Muscle layer of colon (tissue), 2 donors: ENCODE measurements around the gene HMMR.
A peak's percentile ranks its signal among the peaks of the same experiment; 100 is the strongest.
"Not testable (repeated sequence)": the region's sequence is repeated elsewhere in the genome, so short reads cannot be mapped to it uniquely, and the experiment has no call there.

ENCODE experiments used
- H3K27ac ChIP-seq: one replicate; pipeline ENCODE4 v1.7.0; 2013; ENCODE audit warnings: low read depth, mild to moderate bottlenecking, low read length, moderate library complexity
- H3K27me3 ChIP-seq, 2 donors: one replicate each; pipeline ENCODE4 v1.7.0; 2013; ENCODE audit warnings: low read length in 2 of 2, mild to moderate bottlenecking in 2 of 2; ENCODE audit not compliant: insufficient read depth in 2 of 2, control insufficient read depth in 1 of 2
- H3K36me3 ChIP-seq: one replicate; pipeline ENCODE4 v1.7.0; 2013; ENCODE audit warnings: mild to moderate bottlenecking, low read length; ENCODE audit not compliant: insufficient read depth
- H3K4me1 ChIP-seq: one replicate; pipeline ENCODE4 v1.7.0; 2013; ENCODE audit warnings: mild to moderate bottlenecking, low read length; ENCODE audit not compliant: insufficient read depth
- H3K4me3 ChIP-seq, 2 donors: one replicate each; pipeline ENCODE4 v1.7.0; 2013; ENCODE audit warnings: low read length in 2 of 2, low read depth in 1 of 2, mild to moderate bottlenecking in 1 of 2, moderate library complexity in 1 of 2
- H3K9ac ChIP-seq: one replicate; pipeline ENCODE4 v1.7.0; 2013; ENCODE audit warnings: low read length
- H3K9me3 ChIP-seq: one replicate; pipeline ENCODE4 v1.7.0; 2013; ENCODE audit warnings: mild to moderate bottlenecking, low read length
- donor health status: abdominal sarcoma.
- donor health status: Adenocarcinoma of cecum.

HMMR gene

DNA sequence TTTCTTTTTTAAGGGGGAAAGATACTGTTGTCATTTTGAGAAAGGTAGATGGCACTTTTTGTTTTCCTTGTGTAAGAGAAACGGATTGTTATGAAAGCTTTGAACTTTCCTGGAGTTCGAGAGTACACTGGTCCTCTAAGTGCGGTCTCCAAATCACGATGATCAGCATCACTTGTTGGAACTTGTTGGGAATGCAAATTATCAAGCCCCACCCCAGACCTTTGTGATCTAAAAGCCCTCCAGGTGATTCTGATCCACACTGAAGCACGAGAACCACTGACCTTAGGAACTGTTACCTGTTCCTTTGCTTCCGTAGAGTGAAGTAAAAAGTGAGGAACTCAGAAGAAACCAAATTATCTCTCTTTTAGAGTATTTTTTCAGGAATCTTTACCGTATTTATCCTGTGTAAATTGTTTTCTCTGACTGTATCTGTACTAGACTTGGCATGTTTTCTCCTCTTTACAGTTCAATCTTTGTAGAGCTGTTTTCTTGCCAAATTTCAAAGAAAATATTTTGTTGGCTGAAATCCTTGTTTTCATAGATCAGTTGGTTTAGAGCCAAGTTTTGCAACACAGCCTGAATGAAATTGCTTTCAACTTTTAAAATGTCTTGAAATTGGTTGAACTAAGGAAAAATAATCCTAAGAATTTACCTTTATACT lies 49.0 kb downstream of the HMMR start:
- H3K27me3 ChIP-seq, result no peaks in the 10 kb centered on the region
- H3K27ac ChIP-seq, result no peak overlapping the region
- H3K36me3 ChIP-seq, result peaks cover 18% of the 10 kb centered on the region
- peak overlapping the region; percentile 22 for H3K9ac ChIP-seq
- H3K4me3 ChIP-seq, result peak overlapping the region in 1 of 2 donors; percentile 28
- no peaks in the 10 kb centered on the region for H3K9me3 ChIP-seq
- H3K4me1 ChIP-seq, result peaks cover 41% of the 10 kb centered on the region

DNA sequence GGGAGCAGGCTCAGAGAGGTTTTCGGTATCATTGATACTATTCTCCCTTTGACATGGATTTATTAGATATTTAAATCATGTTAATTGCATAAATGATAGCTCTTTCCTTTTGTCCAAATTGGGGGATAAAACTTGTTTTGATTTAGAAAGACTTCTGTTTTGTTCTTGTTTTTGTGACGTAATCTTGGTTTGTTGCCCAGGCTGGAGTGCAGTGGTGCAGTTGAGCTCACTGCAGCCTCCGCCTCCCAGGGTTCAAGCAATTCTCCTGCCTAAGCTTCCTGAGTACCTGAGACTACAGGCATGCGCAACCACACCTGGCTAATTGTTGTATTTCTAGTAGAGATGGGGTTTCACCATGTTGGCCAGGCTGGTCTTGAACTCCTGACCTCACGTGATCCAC lies 52.1 kb downstream of the HMMR start:
- Histone ChIP-seq H3K9ac (no peak overlapping the region), H3K4me1 (peaks cover 39% of the 10 kb centered on the region), H3K27me3 (no peaks in the 10 kb centered on the region), H3K36me3 (peaks cover 45% of the 10 kb centered on the region), H3K27ac (no peak overlapping the region), H3K4me3 (no peak overlapping the region), H3K9me3 (no peaks in the 10 kb centered on the region)

DNA sequence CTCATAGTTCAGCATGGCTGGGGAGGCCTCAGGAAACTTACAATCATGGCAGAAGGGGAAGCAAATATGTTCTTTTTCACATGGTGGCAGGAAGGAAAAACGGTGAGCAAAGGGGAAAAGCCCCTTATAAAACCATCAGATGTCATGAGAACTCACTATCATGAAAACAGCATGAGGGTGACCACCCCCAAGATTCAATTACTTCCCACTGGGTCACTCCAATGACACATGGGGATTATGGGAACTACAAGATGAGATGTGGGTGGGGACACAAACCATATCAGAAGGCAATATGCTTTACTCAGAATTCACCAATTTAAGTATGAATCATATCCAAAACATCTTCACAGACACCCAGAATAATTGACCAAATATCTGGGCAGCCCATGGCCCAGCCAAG lies 64.7 kb downstream of the HMMR start:
- H3K9ac ChIP-seq, result no peak overlapping the region
- no peak overlapping the region for H3K27ac ChIP-seq
- no peaks in the 10 kb centered on the region for H3K27me3 ChIP-seq
- H3K4me3 ChIP-seq, result no peak overlapping the region
- no peaks in the 10 kb centered on the region for H3K9me3 ChIP-seq
- no peaks in the 10 kb centered on the region for H3K36me3 ChIP-seq
- no peaks in the 10 kb centered on the region for H3K4me1 ChIP-seq

DNA sequence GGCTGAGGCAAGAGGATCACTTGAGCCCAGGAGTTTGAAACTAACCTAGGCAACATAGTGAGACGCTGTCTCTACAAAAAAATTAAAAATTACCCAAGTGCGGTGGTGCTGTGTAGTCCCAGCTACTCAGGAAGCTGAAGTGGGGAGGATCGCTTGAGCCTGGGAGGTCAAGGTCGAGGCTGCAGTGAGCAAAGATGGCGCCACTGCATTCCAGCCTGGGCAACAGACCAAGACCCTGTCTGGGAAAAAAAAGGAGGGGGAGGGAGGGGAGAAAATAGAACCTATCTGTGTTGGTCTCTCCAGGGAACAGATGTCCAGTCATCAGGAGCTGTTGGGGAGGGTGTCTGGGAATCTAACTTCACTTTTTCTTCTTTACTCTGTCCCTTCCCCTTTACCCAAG lies 69.3 kb downstream of the HMMR start:
- no peak overlapping the region for H3K4me3 ChIP-seq
- H3K4me1 ChIP-seq, result no peaks in the 10 kb centered on the region
- no peak overlapping the region for H3K9ac ChIP-seq
- H3K27me3 ChIP-seq, result no peaks in the 10 kb centered on the region
- H3K27ac ChIP-seq, result no peak overlapping the region
- H3K9me3 ChIP-seq, result no peaks in the 10 kb centered on the region
- no peaks in the 10 kb centered on the region for H3K36me3 ChIP-seq

DNA sequence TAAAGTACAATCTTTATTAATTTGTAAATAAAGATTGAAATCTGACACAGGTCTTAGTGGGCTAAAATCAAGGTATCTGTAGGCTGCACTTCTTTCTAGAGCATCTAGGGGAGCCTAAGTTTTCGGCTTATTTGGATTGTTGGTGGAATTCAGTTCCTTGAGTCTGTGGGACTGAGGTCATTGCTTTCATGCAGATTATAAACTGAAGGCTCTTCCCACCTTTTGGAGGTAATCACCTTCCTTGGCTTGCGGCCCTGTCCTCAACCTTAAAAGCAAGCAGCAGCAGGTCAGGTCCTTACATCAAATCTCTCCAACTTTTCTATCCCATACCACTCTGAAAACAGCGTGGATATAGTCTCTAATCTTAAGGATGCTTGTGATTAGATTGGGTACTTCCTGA lies 70.8 kb downstream of the HMMR start:
- H3K27ac ChIP-seq, result no peak overlapping the region
- H3K4me3 ChIP-seq, result no peak overlapping the region
- H3K9ac ChIP-seq, result no peak overlapping the region
- no peaks in the 10 kb centered on the region for H3K36me3 ChIP-seq
- H3K9me3 ChIP-seq, result no peaks in the 10 kb centered on the region
- no peaks in the 10 kb centered on the region for H3K4me1 ChIP-seq
- H3K27me3 ChIP-seq, result no peaks in the 10 kb centered on the region

DNA sequence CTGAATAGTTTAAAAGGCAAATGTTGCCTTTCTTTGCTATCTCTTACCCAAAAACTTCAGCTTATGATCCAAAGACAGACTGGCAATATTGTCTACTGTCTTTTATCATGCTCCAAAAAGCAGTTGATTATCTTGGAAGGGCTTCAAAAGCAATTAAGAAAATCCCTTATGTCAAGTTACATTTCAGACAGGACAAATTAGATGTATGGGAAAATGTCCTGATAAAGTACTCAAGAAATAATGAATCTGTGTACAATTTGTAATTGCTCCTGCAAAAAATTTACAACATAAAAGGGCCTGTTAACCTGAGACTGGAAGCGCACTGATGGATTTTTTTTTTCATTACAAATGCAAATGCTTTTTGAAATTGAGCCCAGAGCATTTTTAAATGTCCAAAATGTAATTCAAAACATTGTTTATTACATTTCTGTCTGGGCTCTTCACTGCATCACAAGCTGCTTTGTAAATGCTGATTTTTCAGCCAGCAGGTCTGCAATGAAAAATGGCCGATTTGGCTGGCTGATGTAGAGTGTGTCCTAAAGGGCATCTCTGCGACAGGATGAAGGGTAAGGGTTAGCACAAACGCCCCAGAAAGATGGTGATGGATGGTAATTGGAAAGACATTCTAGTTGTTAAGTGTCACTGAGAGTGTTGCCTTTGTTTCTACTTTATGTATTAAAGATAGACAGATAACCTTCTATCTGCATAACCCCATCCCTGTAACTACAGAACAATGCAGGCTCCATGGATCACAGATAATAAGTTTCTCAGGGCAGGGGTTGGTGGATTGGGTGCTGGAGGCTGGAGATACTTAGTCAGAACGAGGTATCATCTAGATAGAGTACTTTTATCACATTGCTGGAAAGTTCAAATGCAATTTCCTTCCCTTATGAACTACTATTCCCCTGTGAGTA lies 72.0 kb downstream of the HMMR start:
- Histone ChIP-seq H3K9me3 (no peaks in the 10 kb centered on the region), H3K27ac (no peak overlapping the region), H3K9ac (no peak overlapping the region), H3K4me3 (no peak overlapping the region), H3K36me3 (no peaks in the 10 kb centered on the region), H3K4me1 (no peaks in the 10 kb centered on the region), H3K27me3 (no peaks in the 10 kb centered on the region)

DNA sequence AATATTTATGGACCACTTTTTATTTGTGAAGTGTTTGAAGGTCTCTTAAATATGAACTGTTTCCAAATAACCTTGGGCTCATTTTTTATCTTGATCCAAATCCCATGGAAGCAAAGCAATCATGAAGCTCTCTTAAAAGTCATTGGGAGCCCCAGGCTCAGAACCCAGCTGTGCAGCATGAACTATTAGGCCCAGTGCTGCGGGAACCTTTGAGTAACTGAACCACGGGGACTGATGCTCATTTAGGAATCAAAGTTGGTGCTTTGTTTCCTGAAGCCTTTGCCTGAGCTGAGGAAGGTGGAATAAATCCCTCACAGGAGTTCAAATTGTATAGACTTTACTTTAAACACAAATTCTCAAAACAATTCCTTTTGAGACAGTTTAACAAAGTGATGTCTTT lies 72.8 kb downstream of the HMMR start:
- H3K9me3 ChIP-seq, result no peaks in the 10 kb centered on the region
- H3K27ac ChIP-seq, result no peak overlapping the region
- no peaks in the 10 kb centered on the region for H3K4me1 ChIP-seq
- no peak overlapping the region for H3K4me3 ChIP-seq
- no peak overlapping the region for H3K9ac ChIP-seq
- H3K27me3 ChIP-seq, result no peaks in the 10 kb centered on the region
- no peaks in the 10 kb centered on the region for H3K36me3 ChIP-seq

DNA sequence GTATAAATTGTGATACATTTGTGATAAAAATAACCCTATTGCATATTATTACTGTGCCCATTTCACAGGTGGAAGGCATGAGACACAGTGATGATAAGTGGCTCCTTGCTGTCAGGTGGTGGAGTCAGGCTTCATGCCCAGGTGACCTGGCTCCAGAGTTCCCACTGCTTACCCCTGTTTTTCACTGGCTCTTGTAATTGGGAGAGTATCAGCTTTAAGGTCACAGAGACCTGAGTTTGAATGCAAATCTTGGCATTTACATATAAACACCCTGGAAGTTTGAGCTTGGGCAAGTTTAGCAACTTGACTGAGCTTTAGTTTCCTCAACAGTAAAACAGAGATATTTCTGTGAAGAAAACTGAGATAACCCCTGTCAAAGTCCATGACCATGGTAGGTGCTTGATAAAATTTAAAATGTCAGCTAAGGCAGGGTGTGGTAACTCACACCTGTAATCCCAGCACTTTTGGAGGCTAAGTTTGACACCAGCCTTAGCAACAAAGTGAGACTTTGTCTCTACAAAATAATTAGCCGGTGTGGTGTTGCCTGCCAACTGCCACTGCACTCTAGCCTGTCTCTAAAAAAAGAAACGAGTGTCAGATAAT lies 74.2 kb downstream of the HMMR start:
- H3K9ac ChIP-seq, result no peak overlapping the region

DNA sequence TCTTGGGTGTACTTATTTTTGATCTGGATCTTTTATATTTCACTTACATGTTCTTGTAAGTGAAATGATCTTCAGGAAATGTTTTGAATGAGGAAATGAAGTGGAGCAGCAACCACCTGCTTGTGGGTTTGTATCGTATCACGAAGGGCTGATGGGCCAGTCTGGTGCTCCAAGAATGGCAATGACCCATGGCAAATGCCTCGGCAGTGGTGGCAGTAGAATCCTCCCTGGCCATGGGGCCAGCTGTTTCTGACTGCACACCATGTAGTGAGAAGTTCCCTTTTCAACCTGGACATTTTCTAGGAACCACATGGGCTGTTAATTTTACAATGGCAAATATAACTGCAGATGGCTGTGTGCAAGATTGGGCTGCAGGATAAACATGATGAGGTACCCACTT lies 74.9 kb downstream of the HMMR start:
- Histone ChIP-seq H3K27ac (no peak overlapping the region), H3K4me1 (no peaks in the 10 kb centered on the region), H3K9me3 (no peaks in the 10 kb centered on the region), H3K36me3 (no peaks in the 10 kb centered on the region), H3K9ac (no peak overlapping the region), H3K4me3 (no peak overlapping the region), H3K27me3 (no peaks in the 10 kb centered on the region)

More for the DNA sequence above, 74.2 kb downstream of the HMMR start:
- H3K36me3 ChIP-seq, result no peaks in the 10 kb centered on the region
- no peaks in the 10 kb centered on the region for H3K9me3 ChIP-seq
- H3K4me1 ChIP-seq, result no peaks in the 10 kb centered on the region
- H3K27me3 ChIP-seq, result no peaks in the 10 kb centered on the region
- no peak overlapping the region for H3K27ac ChIP-seq
- H3K4me3 ChIP-seq, result no peak overlapping the region

DNA sequence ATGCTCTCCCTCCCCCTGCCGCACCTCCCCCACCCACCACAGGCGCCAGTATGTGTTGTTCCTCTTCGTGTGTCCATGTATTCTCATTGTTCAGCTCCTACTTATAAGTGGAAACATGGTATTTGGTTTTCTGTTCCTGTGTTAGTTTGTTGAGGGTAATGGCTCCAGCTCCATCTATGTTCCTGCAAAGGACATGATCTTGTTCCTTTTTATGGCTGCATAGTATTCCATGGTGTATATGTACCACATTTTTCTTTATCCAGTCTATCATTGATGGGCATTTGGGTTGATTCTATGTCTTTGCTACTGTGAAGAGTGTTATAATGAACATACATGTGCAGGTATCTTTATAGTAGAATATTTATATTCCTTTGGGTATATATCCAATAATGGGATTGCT lies 76.0 kb downstream of the HMMR start:
- not testable (repeated sequence) for H3K4me3 ChIP-seq, H3K9ac ChIP-seq, H3K27me3 ChIP-seq, H3K36me3 ChIP-seq, H3K27ac ChIP-seq, H3K4me1 ChIP-seq, H3K9me3 ChIP-seq

DNA sequence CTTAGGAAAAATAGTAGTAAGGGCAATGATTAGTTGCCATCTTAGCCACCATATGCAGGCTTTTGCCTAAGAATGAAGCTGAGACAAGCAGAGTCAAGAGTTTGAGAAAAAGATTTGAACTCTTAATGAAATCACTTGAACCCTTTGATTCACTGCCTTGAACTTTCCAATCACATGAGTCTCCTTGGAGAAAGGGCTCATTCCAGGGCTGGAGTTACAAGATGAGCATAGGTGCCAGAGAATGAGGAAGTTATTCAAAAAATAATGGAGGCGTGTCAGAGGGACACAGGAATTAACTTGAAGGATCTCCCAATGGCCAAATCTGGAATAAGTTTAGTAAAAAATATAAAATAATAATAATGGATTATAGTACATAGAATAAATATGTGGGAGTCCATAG lies 80.3 kb downstream of the HMMR start:
- Histone ChIP-seq H3K9ac (no peak overlapping the region), H3K9me3 (no peaks in the 10 kb centered on the region), H3K27ac (no peak overlapping the region), H3K4me1 (no peaks in the 10 kb centered on the region), H3K27me3 (no peaks in the 10 kb centered on the region), H3K4me3 (no peak overlapping the region), H3K36me3 (no peaks in the 10 kb centered on the region)
